ENCODE results near the gene FAM131B.

- TF ChIP-seq CTCF (IDR thresholded peaks at IDR 0.05; ENCODE audit: poor library complexity) (no peak), EZH2 (IDR thresholded peaks at IDR 0.05; ENCODE audit: borderline replicate concordance) (no peak), EZH2phosphoT487 (IDR thresholded peaks at IDR 0.05; ENCODE audit: low read depth, severe bottlenecking, unreplicated experiment) (no peak)
Measured at GRCh38 chr7:143316492-143316891, 46.0 kb downstream of the FAM131B start.

All from hepatocyte (in vitro differentiated cells).